Stomach (tissue), 4 donors: Measurements from ENCODE around the gene GEMIN8.

Source experiments
- CTCF ChIP-seq, 7 experiments: fragments of 450-650 bp in 4 of 7; fragments of 200-600 bp in 3 of 7; sonication (generic) in 3 of 7; IDR thresholded peaks; one replicate each; pipeline ENCODE4 v1.5.1; 2016 to 2019; ENCODE audit warnings: antibody characterized with exemption in 7 of 7, control low read depth in 2 of 7, mild to moderate bottlenecking in 1 of 7
- POLR2AphosphoS5 ChIP-seq, 3 donors: sonication (generic); formaldehyde crosslinking; IDR thresholded peaks; one replicate each; pipeline ENCODE4 v1.6.1; 2016; ENCODE audit warnings: antibody characterized with exemption in 3 of 3

- TF ChIP-seq CTCF (IDR thresholded peaks at IDR 0.05) (no peak), POLR2AphosphoS5 (IDR thresholded peaks at IDR 0.05) (no peak)
Measured at GRCh38 chrX:14073556-14073955, 43.9 kb upstream of the GEMIN8 start.
